Gastrocnemius medialis (tissue), 4 donors: ENCODE measurements around the gene TRAPPC2L.

Experiments used
- POLR2A ChIP-seq, 2 donors: fragments of 450-650 bp; IDR thresholded peaks; one replicate each; pipeline ENCODE4 v1.6.1; 2017; ENCODE audit warnings: antibody characterized with exemption in 2 of 2, mild to moderate bottlenecking in 2 of 2, moderate library complexity in 2 of 2
- TF ChIP-seq, protein P1 (sequence below), 5 experiments: fragments of 450-650 bp in 3 of 5; fragments of 200-600 bp in 2 of 5; sonication (generic) in 2 of 5; IDR thresholded peaks in 4 of 5; conservative IDR thresholded peaks in 1 of 5; 1 replicate in 4 of 5; 2 replicates in 1 of 5; pipeline ENCODE4 v1.5.1; 2016 to 2019; ENCODE audit warnings: antibody characterized with exemption in 5 of 5, mild to moderate bottlenecking in 3 of 5, moderate library complexity in 3 of 5

DNA sequence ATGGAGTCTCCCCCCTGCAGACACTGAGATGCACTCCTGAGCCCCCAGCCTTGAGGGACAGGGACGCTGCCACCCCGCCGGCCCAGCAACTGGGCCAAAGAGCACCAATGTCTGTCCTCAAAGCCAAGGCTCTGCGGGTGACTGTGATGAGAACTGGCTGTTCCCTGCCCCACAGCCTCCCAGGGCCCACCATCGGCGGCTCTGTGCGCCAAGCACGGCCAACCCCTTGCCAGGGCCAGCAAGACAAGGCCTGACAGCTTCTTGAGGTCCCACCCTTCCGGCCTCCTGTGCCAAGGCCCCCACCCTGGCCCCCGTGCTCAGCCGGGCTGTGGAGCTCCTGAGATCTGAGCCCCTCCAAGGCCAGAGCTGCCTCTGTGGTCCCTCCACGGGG, 43.7 kb downstream of the TRAPPC2L start:
- TF ChIP-seq, protein P1, sequence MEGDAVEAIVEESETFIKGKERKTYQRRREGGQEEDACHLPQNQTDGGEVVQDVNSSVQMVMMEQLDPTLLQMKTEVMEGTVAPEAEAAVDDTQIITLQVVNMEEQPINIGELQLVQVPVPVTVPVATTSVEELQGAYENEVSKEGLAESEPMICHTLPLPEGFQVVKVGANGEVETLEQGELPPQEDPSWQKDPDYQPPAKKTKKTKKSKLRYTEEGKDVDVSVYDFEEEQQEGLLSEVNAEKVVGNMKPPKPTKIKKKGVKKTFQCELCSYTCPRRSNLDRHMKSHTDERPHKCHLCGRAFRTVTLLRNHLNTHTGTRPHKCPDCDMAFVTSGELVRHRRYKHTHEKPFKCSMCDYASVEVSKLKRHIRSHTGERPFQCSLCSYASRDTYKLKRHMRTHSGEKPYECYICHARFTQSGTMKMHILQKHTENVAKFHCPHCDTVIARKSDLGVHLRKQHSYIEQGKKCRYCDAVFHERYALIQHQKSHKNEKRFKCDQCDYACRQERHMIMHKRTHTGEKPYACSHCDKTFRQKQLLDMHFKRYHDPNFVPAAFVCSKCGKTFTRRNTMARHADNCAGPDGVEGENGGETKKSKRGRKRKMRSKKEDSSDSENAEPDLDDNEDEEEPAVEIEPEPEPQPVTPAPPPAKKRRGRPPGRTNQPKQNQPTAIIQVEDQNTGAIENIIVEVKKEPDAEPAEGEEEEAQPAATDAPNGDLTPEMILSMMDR (IDR thresholded peaks at IDR 0.05 in 4 of 5, conservative IDR thresholded peaks at IDR 0.05 in 1 of 5) = no peak
- no peak for TF ChIP-seq POLR2A (IDR thresholded peaks at IDR 0.05)
